Neural progenitor cell (in vitro differentiated cells): Measurements from ENCODE around the gene MTX1. TPM values are rescaled to one million over a fixed set of nuclear protein-coding genes. Genes with fewer than 3 reads are reported as not detected.
A peak's percentile ranks its signal among the peaks of the same experiment; 100 is the strongest.

Experiments used
- DNase-seq: peaks from one replicate; pipeline ENCODE4 v3.0.0-alpha.2; 2016; ENCODE audit warnings: low spot score
- H2AFZ ChIP-seq: fragments of 200-600 bp; sonication (generic); replicated peaks from 2 replicates; pipeline ENCODE4 v1.6.1; 2016; ENCODE audit warnings: antibody characterized with exemption
- H3F3A ChIP-seq: fragments of 200-600 bp; sonication (generic); 2 replicates; pipeline ENCODE4 v1.6.1; 2016; ENCODE audit warnings: antibody characterized with exemption, low read depth
- H3K27ac ChIP-seq: fragments of 200-600 bp; sonication (generic); 2 replicates; pipeline ENCODE4 v1.5.1; 2016; ENCODE audit warnings: mild to moderate bottlenecking
- H3K27me3 ChIP-seq: fragments of 200-600 bp; sonication (generic); 2 replicates; pipeline ENCODE4 v1.6.1; 2016; ENCODE audit warnings: mild to moderate bottlenecking, moderate library complexity
- H3K36me3 ChIP-seq: fragments of 200-600 bp; sonication (generic); 2 replicates; pipeline ENCODE4 v1.5.1; 2016
- H3K4me1 ChIP-seq: fragments of 200-600 bp; sonication (generic); 2 replicates; pipeline ENCODE4 v1.6.1; 2016; ENCODE audit warnings: mixed run types
- H3K4me2 ChIP-seq: fragments of 200-600 bp; sonication (generic); 2 replicates; pipeline ENCODE4 v1.6.1; 2016
- H3K4me3 ChIP-seq: fragments of 200-600 bp; sonication (generic); 2 replicates; pipeline ENCODE4 v1.5.1; 2016
- H3K79me2 ChIP-seq: fragments of 200-600 bp; sonication (generic); 2 replicates; pipeline ENCODE4 v1.6.1; 2016; ENCODE audit warnings: low read depth
- H3K9ac ChIP-seq: fragments of 200-600 bp; sonication (generic); 2 replicates; pipeline ENCODE4 v1.6.1; 2016
- H3K9me3 ChIP-seq: fragments of 200-600 bp; sonication (generic); 2 replicates; pipeline ENCODE4 v1.5.1; 2016; ENCODE audit warnings: low read depth
- H4K20me1 ChIP-seq: fragments of 200-600 bp; sonication (generic); 2 replicates; pipeline ENCODE4 v1.6.1; 2016; ENCODE audit warnings: low read depth
- H3K27ac Mint-ChIP-seq: 3 replicates; pipeline ENCODE4 v1.8.0; 2021; ENCODE audit warnings: mixed read lengths
- H3K27me3 Mint-ChIP-seq: 2 replicates; pipeline ENCODE4 v1.8.0; 2022; ENCODE audit warnings: low read depth, mild to moderate bottlenecking, inconsistent platforms, moderate library complexity, mixed read lengths; ENCODE audit not compliant: insufficient read depth
- H3K36me3 Mint-ChIP-seq: 3 replicates; pipeline ENCODE4 v1.8.0; 2021; ENCODE audit warnings: mixed read lengths
- H3K4me1 Mint-ChIP-seq: 3 replicates; pipeline ENCODE4 v1.8.0; 2021; ENCODE audit warnings: mixed read lengths
- H3K4me3 Mint-ChIP-seq: 3 replicates; pipeline ENCODE4 v1.8.0; 2021; ENCODE audit warnings: mild to moderate bottlenecking, moderate library complexity, mixed read lengths
- H3K9me3 Mint-ChIP-seq: 3 replicates; pipeline ENCODE4 v1.8.0; 2020; ENCODE audit warnings: mixed read lengths
- EZH2 ChIP-seq: fragments of 200-600 bp; sonication (generic); IDR thresholded peaks from 2 replicates; pipeline ENCODE4 v1.6.1; 2017; ENCODE audit warnings: antibody characterized with exemption, mild to moderate bottlenecking, moderate library complexity
- EZH2phosphoT487 ChIP-seq: fragments of 200-600 bp; sonication (generic); IDR thresholded peaks from 2 replicates; pipeline ENCODE4 v1.6.1; 2017; ENCODE audit warnings: antibody characterized with exemption
- total RNA-seq: library from RNA; depleted of rRNA; stranded (reverse); fragments of >200 nt; gene quantifications from 2 replicates; pipeline ENCODE4 v1.2.3, GENCODE V29; 2015; ENCODE audit warnings: low replicate concordance
- TF ChIP-seq, protein P1 (sequence below): fragments of 200-600 bp; sonication (generic); IDR thresholded peaks from 2 replicates; pipeline ENCODE4 v1.5.1; 2017; ENCODE audit warnings: antibody characterized with exemption, mild to moderate bottlenecking

MTX1 gene
- total RNA-seq, 1 donor from 2014 or later, result 25.6 TPM

DNA sequence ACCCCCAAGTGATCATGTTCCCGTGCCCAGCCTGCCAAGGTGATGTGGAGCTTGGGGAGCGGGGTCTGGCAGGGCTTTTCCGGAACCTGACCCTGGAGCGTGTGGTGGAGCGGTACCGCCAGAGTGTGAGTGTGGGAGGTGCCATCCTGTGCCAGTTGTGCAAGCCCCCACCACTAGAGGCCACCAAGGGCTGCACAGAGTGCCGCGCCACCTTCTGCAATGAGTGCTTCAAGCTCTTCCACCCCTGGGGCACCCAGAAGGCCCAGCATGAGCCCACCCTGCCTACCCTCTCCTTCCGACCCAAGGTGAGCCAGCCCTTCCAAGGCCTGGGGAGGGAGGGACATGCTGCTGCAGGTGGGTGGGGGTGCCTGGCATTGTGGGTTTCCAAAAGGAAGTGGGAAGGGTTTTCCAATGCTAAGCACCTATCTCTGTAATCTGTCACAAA lies 32.5 kb upstream of the MTX1 start:
- Mint-ChIP-seq H3K27ac (no peak overlapping the region), H3K4me3 (peak overlapping the region; percentile 74), H3K4me1 (peaks cover 39% of the 10 kb centered on the region), H3K36me3 (peaks cover 15% of the 10 kb centered on the region), H3K27me3 (peaks cover 16% of the 10 kb centered on the region), H3K9me3 (no peaks in the 10 kb centered on the region)
- H3F3A ChIP-seq, result peaks cover 51% of the 10 kb centered on the region
- H3K27me3 ChIP-seq, result no peaks in the 10 kb centered on the region
- H3K4me1 ChIP-seq, result peaks cover 8% of the 10 kb centered on the region
- no peak overlapping the region for H3K4me2 ChIP-seq
- no peaks in the 10 kb centered on the region for H3K9me3 ChIP-seq
- H3K79me2 ChIP-seq, result peaks cover 26% of the 10 kb centered on the region
- no peaks in the 10 kb centered on the region for H4K20me1 ChIP-seq
- TF ChIP-seq EZH2 (no peak), EZH2phosphoT487 (no peak)
- TF ChIP-seq, protein P1, sequence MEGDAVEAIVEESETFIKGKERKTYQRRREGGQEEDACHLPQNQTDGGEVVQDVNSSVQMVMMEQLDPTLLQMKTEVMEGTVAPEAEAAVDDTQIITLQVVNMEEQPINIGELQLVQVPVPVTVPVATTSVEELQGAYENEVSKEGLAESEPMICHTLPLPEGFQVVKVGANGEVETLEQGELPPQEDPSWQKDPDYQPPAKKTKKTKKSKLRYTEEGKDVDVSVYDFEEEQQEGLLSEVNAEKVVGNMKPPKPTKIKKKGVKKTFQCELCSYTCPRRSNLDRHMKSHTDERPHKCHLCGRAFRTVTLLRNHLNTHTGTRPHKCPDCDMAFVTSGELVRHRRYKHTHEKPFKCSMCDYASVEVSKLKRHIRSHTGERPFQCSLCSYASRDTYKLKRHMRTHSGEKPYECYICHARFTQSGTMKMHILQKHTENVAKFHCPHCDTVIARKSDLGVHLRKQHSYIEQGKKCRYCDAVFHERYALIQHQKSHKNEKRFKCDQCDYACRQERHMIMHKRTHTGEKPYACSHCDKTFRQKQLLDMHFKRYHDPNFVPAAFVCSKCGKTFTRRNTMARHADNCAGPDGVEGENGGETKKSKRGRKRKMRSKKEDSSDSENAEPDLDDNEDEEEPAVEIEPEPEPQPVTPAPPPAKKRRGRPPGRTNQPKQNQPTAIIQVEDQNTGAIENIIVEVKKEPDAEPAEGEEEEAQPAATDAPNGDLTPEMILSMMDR, result no peak
- DNase-seq, result no peak
- no peak overlapping the region for H3K9ac ChIP-seq
- H3K4me3 ChIP-seq, result no peak overlapping the region
- no peak overlapping the region for H3K27ac ChIP-seq
- H3K36me3 ChIP-seq, result no peaks in the 10 kb centered on the region
- no peak overlapping the region for H2AFZ ChIP-seq

DNA sequence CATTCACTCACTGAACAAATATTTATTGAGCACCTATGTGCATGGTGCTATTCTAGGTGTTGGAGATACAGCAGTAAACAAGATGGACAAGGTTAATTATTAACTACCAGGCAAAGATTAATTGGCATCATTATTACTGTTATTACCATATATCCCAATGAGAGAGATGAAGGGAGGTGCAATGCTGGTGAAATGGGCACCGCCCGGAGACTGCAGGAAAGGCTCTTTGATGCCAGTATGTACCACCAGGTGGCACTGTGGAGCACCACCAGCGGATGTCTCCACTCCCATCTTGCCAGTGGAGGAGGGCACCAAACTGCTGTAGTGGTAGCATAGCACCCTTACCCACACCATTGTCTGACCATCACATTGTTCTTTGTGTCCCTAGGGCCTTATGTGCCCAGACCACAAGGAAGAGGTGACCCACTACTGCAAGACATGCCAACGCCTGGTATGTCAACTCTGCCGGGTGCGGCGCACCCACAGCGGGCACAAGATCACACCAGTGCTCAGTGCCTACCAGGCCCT lies 31.9 kb upstream of the MTX1 start:
- Mint-ChIP-seq H3K27ac (no peak overlapping the region), H3K4me1 (peaks cover 39% of the 10 kb centered on the region), H3K27me3 (peaks cover 16% of the 10 kb centered on the region), H3K4me3 (peak overlapping the region; percentile 74), H3K9me3 (no peaks in the 10 kb centered on the region), H3K36me3 (peaks cover 17% of the 10 kb centered on the region)
- H4K20me1 ChIP-seq, result no peaks in the 10 kb centered on the region
- no peaks in the 10 kb centered on the region for H3K27me3 ChIP-seq
- H3K9me3 ChIP-seq, result no peaks in the 10 kb centered on the region
- no peaks in the 10 kb centered on the region for H3K36me3 ChIP-seq
- peaks cover 49% of the 10 kb centered on the region for H3F3A ChIP-seq
- no peak overlapping the region for H3K4me3 ChIP-seq
- no peak overlapping the region for H3K4me2 ChIP-seq
- TF ChIP-seq EZH2, result no peak
- TF ChIP-seq, protein P1, result peak; percentile 78
- no peak for TF ChIP-seq EZH2phosphoT487
- H3K27ac ChIP-seq, result no peak overlapping the region
- H3K79me2 ChIP-seq, result peaks cover 19% of the 10 kb centered on the region
- no peak overlapping the region for H2AFZ ChIP-seq
- DNase-seq, result peak; percentile 77
- H3K9ac ChIP-seq, result no peak overlapping the region
- peaks cover 8% of the 10 kb centered on the region for H3K4me1 ChIP-seq

DNA sequence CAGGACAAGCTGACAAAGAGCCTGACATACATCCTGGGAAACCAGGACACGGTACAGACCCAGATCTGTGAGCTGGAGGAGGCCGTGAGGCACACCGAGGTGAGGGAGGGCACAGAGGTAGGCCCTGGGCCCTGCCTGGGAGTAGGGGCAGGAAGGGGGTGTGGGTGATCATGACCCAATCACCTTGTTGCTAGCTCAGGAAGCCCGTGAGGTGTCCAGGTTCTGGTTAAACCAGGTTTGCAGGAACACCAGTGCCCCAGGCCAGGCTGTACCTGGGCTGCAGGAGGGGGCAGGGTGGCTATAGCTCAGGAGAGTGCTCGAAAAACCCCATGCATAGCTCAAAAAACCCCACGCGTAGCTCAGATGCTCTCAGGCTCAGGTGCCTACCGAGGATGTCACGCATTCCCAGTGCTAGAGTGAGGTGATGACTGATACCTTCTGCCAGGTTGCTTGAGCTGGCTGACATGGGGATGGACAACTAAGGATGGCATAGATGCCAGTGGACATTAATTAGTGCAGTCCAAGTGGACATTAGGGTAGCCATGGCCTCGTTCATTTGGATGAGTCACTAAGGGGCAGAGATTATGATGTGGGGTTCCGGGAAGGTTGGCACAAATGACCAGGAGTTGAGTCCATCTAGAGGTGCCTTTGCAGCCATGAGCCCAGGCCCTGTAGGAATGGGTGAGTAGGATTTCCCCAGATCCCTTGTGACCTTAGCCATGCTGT lies 31.1 kb upstream of the MTX1 start:
- Mint-ChIP-seq H3K4me3 (peak overlapping the region; percentile 42), H3K9me3 (no peaks in the 10 kb centered on the region), H3K27me3 (peaks cover 13% of the 10 kb centered on the region), H3K36me3 (peaks cover 20% of the 10 kb centered on the region), H3K27ac (no peak overlapping the region), H3K4me1 (peaks cover 33% of the 10 kb centered on the region)
- H4K20me1 ChIP-seq, result no peaks in the 10 kb centered on the region
- no peak for TF ChIP-seq EZH2
- no peak for TF ChIP-seq EZH2phosphoT487
- no peak for DNase-seq
- H3K27me3 ChIP-seq, result no peaks in the 10 kb centered on the region
- H3K9me3 ChIP-seq, result no peaks in the 10 kb centered on the region
- peaks cover 2% of the 10 kb centered on the region for H3K4me1 ChIP-seq
- peaks cover 41% of the 10 kb centered on the region for H3F3A ChIP-seq
- no peak overlapping the region for H3K4me3 ChIP-seq
- peaks cover 12% of the 10 kb centered on the region for H3K79me2 ChIP-seq
- H3K27ac ChIP-seq, result no peak overlapping the region
- no peak overlapping the region for H2AFZ ChIP-seq
- no peak overlapping the region for H3K4me2 ChIP-seq
- H3K36me3 ChIP-seq, result no peaks in the 10 kb centered on the region
- no peak overlapping the region for H3K9ac ChIP-seq

DNA sequence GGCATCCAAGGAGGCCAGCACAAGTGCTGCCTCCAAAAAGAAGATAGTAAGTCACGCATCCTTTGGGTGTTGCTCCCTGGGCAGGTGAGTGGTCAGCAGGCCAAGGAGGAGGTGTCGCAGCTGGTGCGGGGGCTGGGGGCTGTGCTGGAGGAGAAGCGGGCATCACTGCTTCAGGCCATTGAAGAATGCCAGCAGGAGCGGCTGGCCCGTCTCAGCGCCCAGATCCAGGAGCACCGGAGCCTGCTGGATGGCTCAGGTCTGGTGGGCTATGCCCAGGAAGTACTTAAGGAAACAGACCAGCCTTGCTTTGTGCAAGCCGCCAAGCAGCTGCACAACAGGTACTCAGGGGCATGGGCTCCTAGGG lies 30.6 kb upstream of the MTX1 start:
- H3K4me1 ChIP-seq, result no peaks in the 10 kb centered on the region
- DNase-seq, result no peak
- H3K9ac ChIP-seq, result no peak overlapping the region
- Mint-ChIP-seq H3K4me1 (peaks cover 31% of the 10 kb centered on the region), H3K9me3 (no peaks in the 10 kb centered on the region), H3K4me3 (peak overlapping the region; percentile 42), H3K36me3 (peaks cover 21% of the 10 kb centered on the region), H3K27ac (no peak overlapping the region), H3K27me3 (peaks cover 13% of the 10 kb centered on the region)
- H4K20me1 ChIP-seq, result no peaks in the 10 kb centered on the region
- no peak overlapping the region for H3K4me2 ChIP-seq
- H3K4me3 ChIP-seq, result no peak overlapping the region
- H3K79me2 ChIP-seq, result peaks cover 8% of the 10 kb centered on the region
- no peak overlapping the region for H2AFZ ChIP-seq
- no peaks in the 10 kb centered on the region for H3K9me3 ChIP-seq
- no peaks in the 10 kb centered on the region for H3K36me3 ChIP-seq
- H3F3A ChIP-seq, result peaks cover 36% of the 10 kb centered on the region
- TF ChIP-seq EZH2phosphoT487, result no peak
- TF ChIP-seq, protein P1, result no peak
- TF ChIP-seq EZH2, result no peak
- no peak overlapping the region for H3K27ac ChIP-seq
- H3K27me3 ChIP-seq, result no peaks in the 10 kb centered on the region
